ENCODE results near the gene STXBP2. TPM values are rescaled to one million over a fixed set of nuclear protein-coding genes. Genes with fewer than 3 reads are reported as not detected.
A peak's percentile ranks its signal among the peaks of the same experiment; 100 is the strongest.

Gene STXBP2
- total RNA-seq, 1 experiment from 2014 or later = 94.4 TPM

DNA sequence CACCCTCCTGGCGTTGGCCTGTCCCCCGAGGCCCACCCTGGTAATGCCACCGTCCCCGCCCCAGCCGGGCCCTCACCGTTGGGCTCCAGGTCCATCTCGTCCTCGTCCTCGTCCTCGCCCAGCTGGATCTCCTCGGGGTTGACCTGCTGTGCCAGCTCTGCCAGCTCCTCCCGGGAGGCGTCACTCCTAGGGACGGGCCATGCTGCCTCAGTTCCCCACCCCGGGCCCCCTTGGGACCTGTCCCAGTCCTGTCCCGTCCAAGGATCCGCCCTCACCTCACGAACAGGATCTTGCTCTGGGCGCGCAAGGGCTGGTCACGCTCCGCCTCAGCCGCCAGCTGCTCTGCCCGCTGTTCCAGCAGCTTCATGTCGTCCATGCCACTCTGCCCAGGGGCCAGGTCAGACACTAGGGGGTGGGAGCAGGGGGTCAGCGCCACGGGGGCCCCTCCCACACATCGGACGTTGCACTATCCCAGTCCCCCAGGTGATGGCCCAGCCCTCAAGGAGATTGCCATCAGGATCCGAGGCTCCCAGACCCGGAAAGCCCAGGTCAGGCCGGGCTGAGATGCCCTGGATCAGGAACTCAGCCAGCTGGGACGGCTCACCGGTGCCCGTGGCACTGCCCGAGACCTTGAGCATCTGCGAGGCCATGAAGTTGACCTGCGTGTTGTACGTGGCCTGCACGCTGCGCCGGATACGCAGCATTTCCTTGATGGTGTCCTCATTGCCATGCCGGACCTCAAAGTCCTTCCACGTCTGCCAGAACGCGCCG lies 17.1 kb upstream of the STXBP2 start:
- POLR2A ChIA-PET = interaction anchor here (0.7 to 3.9 kb wide), 11 partner anchors 10 to 830 kb away, joined by 3 to 41 read pairs (median 4); partner anchors contain the start of genes MAP2K7, PET100, TRAPPC5 and XAB2
- no peaks in the 10 kb centered on the region for H3K9me3 Mint-ChIP-seq (ENCODE audit: unreplicated experiment)
- TF ChIP-seq, protein P1, sequence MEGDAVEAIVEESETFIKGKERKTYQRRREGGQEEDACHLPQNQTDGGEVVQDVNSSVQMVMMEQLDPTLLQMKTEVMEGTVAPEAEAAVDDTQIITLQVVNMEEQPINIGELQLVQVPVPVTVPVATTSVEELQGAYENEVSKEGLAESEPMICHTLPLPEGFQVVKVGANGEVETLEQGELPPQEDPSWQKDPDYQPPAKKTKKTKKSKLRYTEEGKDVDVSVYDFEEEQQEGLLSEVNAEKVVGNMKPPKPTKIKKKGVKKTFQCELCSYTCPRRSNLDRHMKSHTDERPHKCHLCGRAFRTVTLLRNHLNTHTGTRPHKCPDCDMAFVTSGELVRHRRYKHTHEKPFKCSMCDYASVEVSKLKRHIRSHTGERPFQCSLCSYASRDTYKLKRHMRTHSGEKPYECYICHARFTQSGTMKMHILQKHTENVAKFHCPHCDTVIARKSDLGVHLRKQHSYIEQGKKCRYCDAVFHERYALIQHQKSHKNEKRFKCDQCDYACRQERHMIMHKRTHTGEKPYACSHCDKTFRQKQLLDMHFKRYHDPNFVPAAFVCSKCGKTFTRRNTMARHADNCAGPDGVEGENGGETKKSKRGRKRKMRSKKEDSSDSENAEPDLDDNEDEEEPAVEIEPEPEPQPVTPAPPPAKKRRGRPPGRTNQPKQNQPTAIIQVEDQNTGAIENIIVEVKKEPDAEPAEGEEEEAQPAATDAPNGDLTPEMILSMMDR (IDR thresholded peaks at IDR 0.05; ENCODE audit: unreplicated experiment) = no peak
- H3K4me3 Mint-ChIP-seq (ENCODE audit: unreplicated experiment) = no peak overlapping the region
- peaks cover 75% of the 10 kb centered on the region for H3K36me3 Mint-ChIP-seq (ENCODE audit: insufficient read depth, unreplicated experiment)
- H3K27ac Mint-ChIP-seq (ENCODE audit: low read depth, unreplicated experiment) = no peak overlapping the region
- no peaks in the 10 kb centered on the region for H3K27me3 Mint-ChIP-seq (ENCODE audit: insufficient read depth, unreplicated experiment)
- CTCF ChIA-PET = interaction anchor here (0.5 to 2.4 kb wide), 4 partner anchors 11 to 266 kb away, joined by 3 to 13 read pairs (median 3); no protein-coding TSS in a partner anchor
- peaks cover 15% of the 10 kb centered on the region for H3K4me1 Mint-ChIP-seq (ENCODE audit: insufficient read depth, unreplicated experiment)
- intact Hi-C loops (cut with micrococcal nuclease) = no loop called here
- no TSS peak for BruUV-seq (replicated peaks)
- DNase-seq (ENCODE audit: unreplicated experiment) = no peak

DNA sequence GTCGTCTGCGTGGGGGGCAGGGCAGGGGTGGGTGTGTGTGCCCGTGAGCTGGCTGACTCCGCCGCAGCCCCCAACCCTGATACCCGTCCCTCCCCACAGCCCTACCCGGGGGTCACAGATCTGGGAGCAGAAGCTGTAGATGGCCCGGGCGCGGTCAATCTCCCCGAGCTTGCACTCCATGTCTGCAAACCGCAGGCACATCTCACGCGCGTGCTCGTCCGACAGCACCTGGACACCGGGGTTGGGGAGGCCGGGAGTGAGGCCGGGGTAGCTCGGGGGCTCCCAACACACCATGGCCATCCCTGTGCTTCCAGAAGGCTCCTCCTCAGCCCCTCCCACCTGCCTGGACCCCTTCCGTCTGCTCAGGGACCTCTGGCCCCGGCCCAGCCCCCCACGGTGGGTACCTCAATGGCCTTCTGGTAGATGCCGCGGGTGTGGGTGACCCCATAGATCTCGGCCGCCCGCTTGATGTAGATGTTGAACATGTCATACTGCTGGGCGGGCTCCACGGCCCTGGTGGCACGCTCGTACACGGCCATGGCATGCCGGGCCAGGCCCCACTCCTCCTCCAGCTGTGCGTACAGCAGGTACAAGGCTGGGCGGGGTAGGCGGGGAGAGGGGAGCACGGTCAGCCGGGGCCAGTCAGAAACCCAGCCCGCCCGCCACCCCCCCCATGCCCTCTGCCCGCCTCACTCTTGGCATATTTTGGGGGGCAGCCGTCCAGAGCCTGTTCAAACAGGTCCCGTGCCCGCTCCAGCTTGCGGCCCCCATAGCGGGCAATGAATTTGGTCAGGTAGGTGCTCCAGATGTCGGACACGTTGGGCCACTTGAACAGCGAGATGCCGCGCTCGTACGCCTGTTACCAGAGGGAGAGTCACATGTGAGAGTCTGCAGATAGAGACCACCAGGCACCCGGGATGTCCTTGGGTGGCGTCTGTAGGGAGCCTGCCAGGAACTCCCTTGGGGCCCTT lies 16.2 kb upstream of the STXBP2 start:
- no peaks in the 10 kb centered on the region for H3K9me3 Mint-ChIP-seq (ENCODE audit: unreplicated experiment)
- H3K27ac Mint-ChIP-seq (ENCODE audit: low read depth, unreplicated experiment) = no peak overlapping the region
- no peaks in the 10 kb centered on the region for H3K27me3 Mint-ChIP-seq (ENCODE audit: insufficient read depth, unreplicated experiment)
- peaks cover 15% of the 10 kb centered on the region for H3K4me1 Mint-ChIP-seq (ENCODE audit: insufficient read depth, unreplicated experiment)
- peaks cover 83% of the 10 kb centered on the region for H3K36me3 Mint-ChIP-seq (ENCODE audit: insufficient read depth, unreplicated experiment)
- DNase-seq (ENCODE audit: unreplicated experiment) = no peak
- H3K4me3 Mint-ChIP-seq (ENCODE audit: unreplicated experiment) = no peak overlapping the region
- TF ChIP-seq, protein P1 (IDR thresholded peaks at IDR 0.05; ENCODE audit: unreplicated experiment) = no peak
- intact Hi-C loops (cut with micrococcal nuclease) = no loop called here
- ChIA-PET POLR2A (interaction anchor here (1.2 to 3.9 kb wide), 5 partner anchors 9 to 280 kb away, joined by 3 to 41 read pairs (median 10); partner anchors contain the start of genes PET100 and XAB2), CTCF (interaction anchor here (1.4 kb wide), 1 partner anchor 266 kb away, joined by 3 read pairs; no protein-coding TSS in a partner anchor)
- BruUV-seq (replicated peaks) = TSS peak; percentile 37

DNA sequence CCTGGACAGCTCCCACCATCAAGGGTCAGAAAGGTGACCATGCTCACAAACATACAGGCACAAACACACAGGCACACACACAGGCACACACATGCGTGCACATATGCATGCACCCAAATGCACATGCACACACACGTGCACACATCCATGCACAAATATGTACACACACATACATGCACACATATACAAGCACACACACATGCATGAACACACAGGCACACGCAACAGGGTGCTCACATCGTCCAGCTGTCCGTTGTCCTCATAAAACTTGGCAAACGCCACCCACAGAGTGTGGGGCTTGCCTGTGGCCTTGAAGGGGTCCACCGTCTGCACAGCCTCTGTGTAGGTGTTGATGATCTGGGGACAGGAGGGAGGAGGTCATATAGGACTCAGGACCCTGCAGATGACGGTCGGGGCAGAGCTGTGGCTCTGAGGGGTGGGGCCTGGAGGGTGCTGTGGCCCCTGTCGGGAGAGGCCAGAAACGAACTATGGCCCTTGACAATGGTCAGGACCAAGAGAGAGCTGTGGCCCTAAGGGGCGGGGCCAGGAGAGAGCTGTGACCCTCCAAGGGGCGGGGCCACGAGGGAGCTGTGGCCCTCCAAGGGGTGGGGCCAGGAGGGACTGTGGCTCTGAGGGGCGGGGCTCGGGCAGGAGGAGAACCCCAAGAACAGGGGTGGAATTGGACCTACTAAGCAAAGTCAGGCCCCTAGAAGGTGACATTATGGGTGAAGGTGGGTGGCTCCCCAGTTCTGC lies 13.8 kb upstream of the STXBP2 start:
- TF ChIP-seq, protein P1 (IDR thresholded peaks at IDR 0.05; ENCODE audit: unreplicated experiment) = no peak
- Mint-ChIP-seq H3K36me3 (ENCODE audit: insufficient read depth, unreplicated experiment) (peaks cover 70% of the 10 kb centered on the region), H3K4me1 (ENCODE audit: insufficient read depth, unreplicated experiment) (peaks cover 14% of the 10 kb centered on the region), H3K27me3 (ENCODE audit: insufficient read depth, unreplicated experiment) (no peaks in the 10 kb centered on the region), H3K4me3 (ENCODE audit: unreplicated experiment) (no peak overlapping the region), H3K27ac (ENCODE audit: low read depth, unreplicated experiment) (no peak overlapping the region), H3K9me3 (ENCODE audit: unreplicated experiment) (no peaks in the 10 kb centered on the region)
- ChIA-PET CTCF (interaction anchor here (0.6 to 0.9 kb wide), 2 partner anchors 55 to 180 kb away, joined by 3 read pairs; no protein-coding TSS in a partner anchor), POLR2A (interaction anchor here (1.1 kb wide), 1 partner anchor 14 kb away, joined by 4 read pairs; no protein-coding TSS in a partner anchor)
- BruUV-seq (replicated peaks) = no TSS peak
- no peak for DNase-seq (ENCODE audit: unreplicated experiment)
- intact Hi-C loops (cut with micrococcal nuclease) = no loop called here

Data from MCF 10A (cell line).